HG03066 (cell line): Measurements from ENCODE around the gene ADGRG2.
"Not testable (repeated sequence)": the region's sequence is repeated elsewhere in the genome, so short reads cannot be mapped to it uniquely, and the experiment has no call there.

Experiments used
- ATAC-seq: cut with Tn5 transposase; IDR thresholded peaks from one replicate; pipeline ENCODE4 v1.9.1; 2021; ENCODE audit warnings: low read depth; ENCODE audit not compliant: unreplicated experiment

ADGRG2 gene

GRCh38 chrX:19007868-19008267, 114.4 kb downstream of the ADGRG2 start:
- ATAC-seq, result no peak

GRCh38 chrX:19007011-19007410, 115.3 kb downstream of the ADGRG2 start:
- ATAC-seq, result no peak

- ATAC-seq, result no peak
Measured at GRCh38 chrX:19005909-19006308, 116.4 kb downstream of the ADGRG2 start.

- ATAC-seq, result no peak
Measured at GRCh38 chrX:19003756-19004155, 118.5 kb downstream of the ADGRG2 start.

- ATAC-seq, result no peak
Measured at GRCh38 chrX:18998653-18999052, 123.6 kb downstream of the ADGRG2 start.

- no peak for ATAC-seq
Measured at GRCh38 chrX:18997916-18998315, 124.4 kb downstream of the ADGRG2 start.

- no peak for ATAC-seq
Measured at GRCh38 chrX:18996536-18996935, 125.7 kb downstream of the ADGRG2 start.

GRCh38 chrX:18995221-18995620, 127.0 kb downstream of the ADGRG2 start:
- no peak for ATAC-seq

GRCh38 chrX:18994713-18995112, 127.6 kb downstream of the ADGRG2 start:
- no peak for ATAC-seq

- ATAC-seq, result no peak
Measured at GRCh38 chrX:18992829-18993228, 129.4 kb downstream of the ADGRG2 start.

GRCh38 chrX:18985186-18985435, 137.2 kb downstream of the ADGRG2 start:
- ATAC-seq, result no peak

GRCh38 chrX:18984381-18985185, 137.7 kb downstream of the ADGRG2 start:
- ATAC-seq, result peak; percentile 77

- peak; percentile 41 for ATAC-seq
Measured at GRCh38 chrX:18983666-18984380, 138.4 kb downstream of the ADGRG2 start, which contains the start of gene PHKA2. Gene PHKA2, minus strand, starts transcription at chrX:18984114. Its CDS starts 182 bp downstream, at chrX:18983932.

GRCh38 chrX:18981124-18981807, 141.0 kb downstream of the ADGRG2 start:
- ATAC-seq, result no peak

- ATAC-seq, result not testable (repeated sequence)
Measured at GRCh38 chrX:18980262-18980661, 142.0 kb downstream of the ADGRG2 start.

GRCh38 chrX:18974993-18975392, 147.3 kb downstream of the ADGRG2 start:
- ATAC-seq, result no peak

- no peak for ATAC-seq
Measured at GRCh38 chrX:18973527-18974192, 148.6 kb downstream of the ADGRG2 start.

- ATAC-seq, result no peak
Measured at GRCh38 chrX:18971506-18971905, 150.8 kb downstream of the ADGRG2 start.

GRCh38 chrX:18970465-18970864, 151.8 kb downstream of the ADGRG2 start:
- no peak for ATAC-seq

GRCh38 chrX:18966624-18967023, 155.6 kb downstream of the ADGRG2 start:
- no peak for ATAC-seq

GRCh38 chrX:18964901-18965300, 157.4 kb downstream of the ADGRG2 start:
- no peak for ATAC-seq
